Measurements from ENCODE around the gene TNFRSF8. TPM values are rescaled to one million over a fixed set of nuclear protein-coding genes. Genes with fewer than 3 reads are reported as not detected.

The TNFRSF8 gene
- total and polyA plus RNA-seq, 10 donors: 1.3 to 7.6 (median 2.0) TPM

DNA sequence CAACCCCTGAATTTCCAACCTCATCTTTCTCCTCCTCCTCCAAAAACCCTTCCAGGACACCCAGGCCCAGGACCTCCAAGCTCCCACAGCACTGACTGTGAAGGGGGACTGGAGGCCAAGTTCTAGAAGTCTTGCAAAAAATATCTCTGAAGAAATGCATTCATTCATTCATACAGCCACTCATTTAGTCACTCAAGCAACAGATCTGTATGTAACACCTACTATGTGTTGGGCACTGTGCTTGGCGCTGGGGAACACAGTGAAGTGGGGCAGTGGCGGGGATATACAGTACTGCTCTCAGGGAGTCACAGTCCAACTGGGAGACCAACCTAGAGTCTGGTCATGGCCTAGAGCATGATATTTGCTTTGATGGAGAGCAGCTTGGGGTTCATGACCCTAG, 88.4 kb downstream of the TNFRSF8 start:
- 94 to 100% (median 98%) methylated on average over 2 of the region's 2 CpGs for WGBS, 5 donors
- no peak for DNase-seq
- intact Hi-C loops (cut with DNase I; ENCODE audit: low total_unique reads): no loop called here
- TF ChIP-seq POLR2AphosphoS5 (IDR thresholded peaks at IDR 0.05): no peak
- TF ChIP-seq POLR2A (IDR thresholded peaks at IDR 0.05): no peak
- TF ChIP-seq, protein P1, sequence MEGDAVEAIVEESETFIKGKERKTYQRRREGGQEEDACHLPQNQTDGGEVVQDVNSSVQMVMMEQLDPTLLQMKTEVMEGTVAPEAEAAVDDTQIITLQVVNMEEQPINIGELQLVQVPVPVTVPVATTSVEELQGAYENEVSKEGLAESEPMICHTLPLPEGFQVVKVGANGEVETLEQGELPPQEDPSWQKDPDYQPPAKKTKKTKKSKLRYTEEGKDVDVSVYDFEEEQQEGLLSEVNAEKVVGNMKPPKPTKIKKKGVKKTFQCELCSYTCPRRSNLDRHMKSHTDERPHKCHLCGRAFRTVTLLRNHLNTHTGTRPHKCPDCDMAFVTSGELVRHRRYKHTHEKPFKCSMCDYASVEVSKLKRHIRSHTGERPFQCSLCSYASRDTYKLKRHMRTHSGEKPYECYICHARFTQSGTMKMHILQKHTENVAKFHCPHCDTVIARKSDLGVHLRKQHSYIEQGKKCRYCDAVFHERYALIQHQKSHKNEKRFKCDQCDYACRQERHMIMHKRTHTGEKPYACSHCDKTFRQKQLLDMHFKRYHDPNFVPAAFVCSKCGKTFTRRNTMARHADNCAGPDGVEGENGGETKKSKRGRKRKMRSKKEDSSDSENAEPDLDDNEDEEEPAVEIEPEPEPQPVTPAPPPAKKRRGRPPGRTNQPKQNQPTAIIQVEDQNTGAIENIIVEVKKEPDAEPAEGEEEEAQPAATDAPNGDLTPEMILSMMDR (IDR thresholded peaks at IDR 0.05 in 8 of 11, conservative IDR thresholded peaks at IDR 0.05 in 3 of 11): no peak
- no peaks in the 10 kb centered on the region for H3K36me3 ChIP-seq
- H3K4me3 ChIP-seq: peak overlapping the region in 1 of 8 donors; percentile 61
- no peaks in the 10 kb centered on the region for H3K27me3 ChIP-seq (replicated peaks in 1 of 7)
- peak overlapping the region; percentile 88 to 99 (median 96) for H3K27ac ChIP-seq
- peaks cover 59 to 100% (median 83%) of the 10 kb centered on the region in 6 donors for H3K4me1 ChIP-seq
- H3K9me3 ChIP-seq: peaks cover 0 to 6% (median 0%) of the 10 kb centered on the region in 8 donors

DNA sequence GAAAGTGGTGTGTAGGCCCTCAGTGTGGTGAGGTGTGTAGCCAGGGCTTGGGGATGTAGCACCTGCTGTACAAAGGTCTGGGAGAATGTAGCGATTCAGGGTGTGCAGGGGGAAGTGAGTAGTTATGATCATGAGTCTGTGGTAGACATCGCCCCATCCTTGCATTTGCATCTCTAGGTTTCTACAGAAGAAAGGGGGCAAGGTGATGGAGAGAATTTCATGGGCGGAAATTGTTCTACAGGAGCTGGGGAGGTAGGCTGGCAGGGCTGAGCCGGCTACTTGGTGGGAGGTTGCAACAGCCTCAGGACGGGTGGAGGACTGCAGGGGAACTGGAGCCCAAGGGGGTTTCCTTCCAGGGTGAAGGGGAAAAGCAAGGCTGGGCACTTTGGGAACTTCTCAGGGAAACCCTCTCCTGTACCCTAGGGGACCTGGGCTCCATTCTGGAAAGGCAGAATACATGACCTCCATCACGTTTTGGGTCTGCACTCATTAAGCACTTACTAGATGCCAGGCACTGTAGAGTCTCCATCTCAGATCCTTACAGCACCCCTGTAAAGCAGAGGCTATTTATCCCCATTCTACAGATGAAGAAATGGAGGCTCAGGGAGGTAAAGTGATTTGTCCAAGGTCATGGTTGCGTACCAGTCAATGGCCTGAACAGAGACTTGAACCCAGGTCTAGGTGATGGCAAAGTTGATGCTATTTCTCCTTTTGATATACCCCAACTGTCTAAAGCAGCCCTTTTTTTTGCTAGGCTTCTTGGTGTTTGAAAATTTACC, 89.2 kb downstream of the TNFRSF8 start:
- H3K9me3 ChIP-seq: peaks cover 0 to 6% (median 0%) of the 10 kb centered on the region in 8 donors
- peaks cover 60 to 100% (median 82%) of the 10 kb centered on the region in 6 donors for H3K4me1 ChIP-seq
- intact Hi-C loops (cut with DNase I; ENCODE audit: low total_unique reads): no loop called here
- H3K4me3 ChIP-seq: peak overlapping the region in 1 of 8 donors; percentile 61
- H3K36me3 ChIP-seq: no peaks in the 10 kb centered on the region
- H3K27ac ChIP-seq: peak overlapping the region; percentile 79 to 99 (median 96)
- no peak for DNase-seq
- no peak for TF ChIP-seq POLR2A (IDR thresholded peaks at IDR 0.05)
- TF ChIP-seq POLR2AphosphoS5 (IDR thresholded peaks at IDR 0.05): peak in 2 of 3 donors; percentile 29 to 76
- TF ChIP-seq, protein P1 (IDR thresholded peaks at IDR 0.05 in 8 of 11, conservative IDR thresholded peaks at IDR 0.05 in 3 of 11): no peak
- whole genome bisulfite sequencing, 5 donors: 49 to 61% (median 59%) methylated on average over 7 of the region's 7 CpGs
- H3K27me3 ChIP-seq (replicated peaks in 1 of 7): no peaks in the 10 kb centered on the region

DNA sequence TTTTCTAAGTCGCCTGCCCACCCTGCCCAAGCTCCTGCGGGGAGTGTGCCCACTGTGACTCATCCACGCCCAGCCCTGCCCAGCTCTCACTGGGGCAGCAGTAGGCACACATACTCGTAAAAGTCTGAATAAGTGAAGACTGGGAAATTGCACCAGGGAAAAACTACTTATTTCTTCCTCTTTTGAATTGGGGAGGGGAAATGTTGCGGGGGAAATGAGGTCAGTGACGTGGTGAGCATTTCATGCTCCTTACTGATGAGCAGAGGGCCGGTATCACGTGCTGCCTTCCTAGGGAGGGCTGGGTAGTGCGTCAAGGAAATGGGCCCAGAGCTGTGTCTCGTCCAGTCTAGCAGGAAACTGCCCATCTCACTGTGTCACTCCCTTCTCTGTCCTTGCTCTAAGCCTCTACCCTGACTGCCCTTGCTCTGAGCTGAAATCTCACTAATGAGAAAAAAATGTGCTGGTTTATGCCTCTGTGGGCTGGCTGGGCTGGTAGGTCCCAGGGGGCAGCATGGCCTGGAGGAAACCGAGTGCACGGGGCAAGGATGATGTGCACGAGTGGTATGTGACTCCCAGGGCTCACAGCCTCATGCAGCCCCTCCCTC, 90.2 kb downstream of the TNFRSF8 start:
- peaks cover 61 to 100% (median 82%) of the 10 kb centered on the region in 6 donors for H3K4me1 ChIP-seq
- WGBS, 5 donors: 14 to 21% (median 17%) methylated on average over 13 of the region's 13 CpGs
- H3K4me3 ChIP-seq: peak overlapping the region in 1 of 8 donors; percentile 61
- peak overlapping the region; percentile 79 to 99 (median 96) for H3K27ac ChIP-seq
- no peaks in the 10 kb centered on the region for H3K27me3 ChIP-seq (replicated peaks in 1 of 7)
- peak; percentile 93 for DNase-seq
- intact Hi-C loops (cut with DNase I; ENCODE audit: low total_unique reads): no loop called here
- TF ChIP-seq, protein P1 (IDR thresholded peaks at IDR 0.05 in 8 of 11, conservative IDR thresholded peaks at IDR 0.05 in 3 of 11): peak in 2 of 11 experiments; percentile 10 to 25
- TF ChIP-seq POLR2A (IDR thresholded peaks at IDR 0.05) (peak in 1 of 3 donors; percentile 35), POLR2AphosphoS5 (IDR thresholded peaks at IDR 0.05) (peak; percentile 78 to 94 (median 82))
- H3K36me3 ChIP-seq: no peaks in the 10 kb centered on the region
- H3K9me3 ChIP-seq: peaks cover 0 to 6% (median 0%) of the 10 kb centered on the region in 8 donors

DNA sequence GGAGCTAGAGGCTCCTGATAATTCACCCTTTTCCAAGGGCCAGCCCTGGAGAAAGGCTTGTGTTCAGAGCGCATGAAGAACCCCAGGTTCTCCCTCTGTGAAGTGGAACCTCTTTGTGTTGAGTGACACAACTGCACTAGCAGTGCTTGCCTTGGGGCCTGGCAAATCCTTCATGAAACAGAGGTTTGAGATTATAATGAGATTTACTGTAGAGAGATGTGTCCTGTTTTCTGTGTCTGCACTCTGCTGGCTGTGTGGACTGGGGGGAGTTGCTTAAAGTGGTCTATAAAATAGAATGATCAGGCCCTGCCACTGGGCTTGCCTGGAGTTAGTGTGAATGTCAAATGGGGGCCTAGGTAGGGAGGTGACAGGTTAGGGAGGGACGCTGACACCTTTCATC, 92.2 kb downstream of the TNFRSF8 start:
- Histone ChIP-seq H3K27me3 (replicated peaks in 1 of 7) (no peaks in the 10 kb centered on the region), H3K27ac (peak overlapping the region in 3 of 8 donors; percentile 31 to 97 (median 96)), H3K4me1 (peaks cover 53 to 100% (median 82%) of the 10 kb centered on the region in 6 donors), H3K36me3 (no peaks in the 10 kb centered on the region), H3K9me3 (no peaks in the 10 kb centered on the region), H3K4me3 (no peak overlapping the region)
- DNase-seq: no peak
- no peak for TF ChIP-seq POLR2A (IDR thresholded peaks at IDR 0.05)
- no peak for TF ChIP-seq POLR2AphosphoS5 (IDR thresholded peaks at IDR 0.05)
- TF ChIP-seq, protein P1 (IDR thresholded peaks at IDR 0.05 in 8 of 11, conservative IDR thresholded peaks at IDR 0.05 in 3 of 11): no peak
- intact Hi-C loops (cut with DNase I; ENCODE audit: low total_unique reads): no loop called here
- 95 to 100% (median 96%) methylated on average over 2 of the region's 2 CpGs for WGBS, 5 donors

Data from spleen (tissue), 11 donors.